ENCODE measurements around the gene HDHD3. TPM values are rescaled to one million over a fixed set of nuclear protein-coding genes. Genes with fewer than 3 reads are reported as not detected.

The HDHD3 gene
- total RNA-seq, 1 donor from 2014 or later = 33.9 TPM

GRCh38 chr9:113349066-113349444 is 27.7 kb downstream of the HDHD3 start:
- peaks cover 64% of the 10 kb centered on the region for H3K27me3 Mint-ChIP-seq
- peak overlapping the region; percentile 72 for H3K27ac Mint-ChIP-seq
- no peak for TF ChIP-seq CTCF (conservative IDR thresholded peaks at IDR 0.05)
- no peaks in the 10 kb centered on the region for H3K9me3 Mint-ChIP-seq
- DNase-seq (ENCODE audit: extremely low spot score, unreplicated experiment) = no peak
- H3K4me1 Mint-ChIP-seq (ENCODE audit: unreplicated experiment) = no peaks in the 10 kb centered on the region
- H3K36me3 Mint-ChIP-seq = peaks cover 5% of the 10 kb centered on the region
- peak overlapping the region; percentile 84 for H3K4me3 Mint-ChIP-seq

GRCh38 chr9:113348437-113348836 is 28.3 kb downstream of the HDHD3 start:
- Mint-ChIP-seq H3K27me3 (peaks cover 60% of the 10 kb centered on the region), H3K4me3 (peak overlapping the region; percentile 68), H3K4me1 (ENCODE audit: unreplicated experiment) (peaks cover 6% of the 10 kb centered on the region), H3K9me3 (no peaks in the 10 kb centered on the region), H3K27ac (no peak overlapping the region), H3K36me3 (peaks cover 5% of the 10 kb centered on the region)
- no peak for DNase-seq (ENCODE audit: extremely low spot score, unreplicated experiment)
- TF ChIP-seq CTCF (conservative IDR thresholded peaks at IDR 0.05) = no peak

GRCh38 chr9:113345671-113346070 is 31.1 kb downstream of the HDHD3 start:
- no peak for TF ChIP-seq CTCF (conservative IDR thresholded peaks at IDR 0.05)
- H3K27ac Mint-ChIP-seq = no peak overlapping the region
- peaks cover 38% of the 10 kb centered on the region for H3K27me3 Mint-ChIP-seq
- H3K9me3 Mint-ChIP-seq = no peaks in the 10 kb centered on the region
- DNase-seq (ENCODE audit: extremely low spot score, unreplicated experiment) = no peak
- H3K4me1 Mint-ChIP-seq (ENCODE audit: unreplicated experiment) = peaks cover 18% of the 10 kb centered on the region
- no peak overlapping the region for H3K4me3 Mint-ChIP-seq
- no peaks in the 10 kb centered on the region for H3K36me3 Mint-ChIP-seq

- H3K36me3 Mint-ChIP-seq = no peaks in the 10 kb centered on the region
- no peaks in the 10 kb centered on the region for H3K9me3 Mint-ChIP-seq
- peaks cover 22% of the 10 kb centered on the region for H3K4me1 Mint-ChIP-seq (ENCODE audit: unreplicated experiment)
- H3K27ac Mint-ChIP-seq = peak overlapping the region; percentile 22
- TF ChIP-seq CTCF (conservative IDR thresholded peaks at IDR 0.05) = no peak
- no peak for DNase-seq (ENCODE audit: extremely low spot score, unreplicated experiment)
- H3K4me3 Mint-ChIP-seq = no peak overlapping the region
- H3K27me3 Mint-ChIP-seq = peaks cover 33% of the 10 kb centered on the region
These were observed 31.6 kb downstream of the HDHD3 start for GRCh38 chr9:113345190-113345589.

GRCh38 chr9:113343732-113344231 is 33.0 kb downstream of the HDHD3 start:
- Mint-ChIP-seq H3K4me3 (peak overlapping the region; percentile 70), H3K9me3 (no peaks in the 10 kb centered on the region), H3K27me3 (peaks cover 23% of the 10 kb centered on the region), H3K4me1 (ENCODE audit: unreplicated experiment) (peaks cover 30% of the 10 kb centered on the region), H3K36me3 (no peaks in the 10 kb centered on the region), H3K27ac (peak overlapping the region; percentile 91)
- DNase-seq (ENCODE audit: extremely low spot score, unreplicated experiment) = no peak
- no peak for TF ChIP-seq CTCF (conservative IDR thresholded peaks at IDR 0.05)

Measured in type B pancreatic cell (in vitro differentiated cells).